Activated B cell treated with CpG ODN at 0.5 μM for 24 hours (primary cell): ENCODE data around the gene SFXN2. TPM values are rescaled to one million over a fixed set of nuclear protein-coding genes. Genes with fewer than 3 reads are reported as not detected.

ENCODE experiments used
- ATAC-seq: fragments of 200-7000 bp; cut with Tn5 transposase; one replicate; pipeline ENCODE4 v1.10.0; 2021; ENCODE audit warnings: low read depth, mild to moderate bottlenecking, moderate library complexity
- CTCF ChIA-PET: fragments of 350-600 bp; sonication (Branson Sonifier 250); formaldehyde crosslinking; loops from one replicate; lab custom pipeline; 2021; ENCODE audit warnings: antibody characterized with exemption; lab: Charles Lee
- POLR2A ChIA-PET: fragments of 350-600 bp; sonication (Branson Sonifier 250); formaldehyde crosslinking; loops from one replicate; lab custom pipeline; 2021; ENCODE audit warnings: antibody characterized with exemption; lab: Charles Lee
- DNase-seq: peaks from one replicate; pipeline ENCODE4 v3.0.0; 2022
- H3K27ac Mint-ChIP-seq: one replicate; pipeline ENCODE4 v1.8.0; 2020; ENCODE audit warnings: mixed read lengths
- H3K27me3 Mint-ChIP-seq: one replicate; pipeline ENCODE4 v1.8.0; 2021; ENCODE audit warnings: mixed read lengths
- H3K36me3 Mint-ChIP-seq: one replicate; pipeline ENCODE4 v1.8.0; 2021; ENCODE audit warnings: low read depth, mixed read lengths
- H3K4me1 Mint-ChIP-seq: one replicate; pipeline ENCODE4 v1.8.0; 2021; ENCODE audit warnings: mixed read lengths
- H3K4me3 Mint-ChIP-seq: one replicate; pipeline ENCODE4 v1.8.0; 2020; ENCODE audit warnings: mild to moderate bottlenecking, mixed read lengths
- H3K9me3 Mint-ChIP-seq: one replicate; pipeline ENCODE4 v1.8.0; 2020; ENCODE audit warnings: mixed read lengths
- CTCF ChIP-seq: fragments of 200-600 bp; IDR thresholded peaks from one replicate; pipeline ENCODE4 v1.8.0; 2022; ENCODE audit warnings: antibody characterized with exemption, mild to moderate bottlenecking
- intact Hi-C: fragments of 100-400 bp; cut with micrococcal nuclease; formaldehyde crosslinking; loops from one replicate; pipeline ENCODE4 v1.15.1; 2024
- total RNA-seq: library from RNA; stranded (reverse); gene quantifications from 2 replicates; pipeline ENCODE4 v1.2.3, GENCODE V29; 2022

The SFXN2 gene
- total RNA-seq, 1 donor from 2014 or later, result 28.9 TPM

GRCh38 chr10:102729029-102730026 is 14.9 kb downstream of the SFXN2 start:
- DNase-seq (peak; percentile 37), ATAC-seq (peak; percentile 78)
- intact Hi-C loops, result loop anchor here (1.0 kb wide), 4 partner anchors 188 to 605 kb away; no protein-coding TSS in a partner anchor
- ChIA-PET CTCF (interaction anchor here (2.3 kb wide), 1 partner anchor 172 kb away, joined by 6 read pairs; no protein-coding TSS in a partner anchor), POLR2A (interaction anchor here (0.6 kb wide), 1 partner anchor 335 kb away, joined by 3 read pairs; no protein-coding TSS in a partner anchor)
- H3K36me3 Mint-ChIP-seq, result peaks cover 66% of the 10 kb centered on the region
- H3K27me3 Mint-ChIP-seq, result no peaks in the 10 kb centered on the region
- no peaks in the 10 kb centered on the region for H3K4me1 Mint-ChIP-seq
- no peak overlapping the region for H3K4me3 Mint-ChIP-seq
- H3K9me3 Mint-ChIP-seq, result no peaks in the 10 kb centered on the region
- no peak for TF ChIP-seq CTCF
- no peak overlapping the region for H3K27ac Mint-ChIP-seq

- ChIA-PET CTCF (interaction anchor here (1.3 to 2.3 kb wide), 3 partner anchors 20 to 186 kb away, joined by 4 to 6 read pairs (median 4); partner anchors contain the start of gene CNNM2), POLR2A (interaction anchor here (0.7 kb wide), 1 partner anchor 87 kb away, joined by 3 read pairs; the partner anchor contains the start of gene TRIM8)
- Mint-ChIP-seq H3K9me3 (no peaks in the 10 kb centered on the region), H3K4me3 (no peak overlapping the region), H3K4me1 (no peaks in the 10 kb centered on the region), H3K27me3 (no peaks in the 10 kb centered on the region), H3K27ac (no peak overlapping the region), H3K36me3 (peaks cover 68% of the 10 kb centered on the region)
- DNase-seq (no peak), ATAC-seq (no peak)
- TF ChIP-seq CTCF, result no peak
- intact Hi-C loops, result no loop called here
These were observed 16.9 kb downstream of the SFXN2 start for GRCh38 chr10:102731222-102731800.

- Mint-ChIP-seq H3K4me1 (no peaks in the 10 kb centered on the region), H3K4me3 (no peak overlapping the region), H3K27ac (no peak overlapping the region), H3K36me3 (peaks cover 61% of the 10 kb centered on the region), H3K27me3 (no peaks in the 10 kb centered on the region), H3K9me3 (no peaks in the 10 kb centered on the region)
- intact Hi-C loops, result no loop called here
- ChIA-PET CTCF (interaction anchor here (1.3 kb wide), 1 partner anchor 21 kb away, joined by 4 read pairs; no protein-coding TSS in a partner anchor), POLR2A (no interaction called here)
- no peak for TF ChIP-seq CTCF
- DNase-seq (no peak), ATAC-seq (no peak)
These were observed 18.2 kb downstream of the SFXN2 start for GRCh38 chr10:102732661-102733060.

GRCh38 chr10:102735065-102735562 is 20.7 kb downstream of the SFXN2 start:
- H3K4me1 Mint-ChIP-seq, result peaks cover 4% of the 10 kb centered on the region
- H3K36me3 Mint-ChIP-seq, result peaks cover 45% of the 10 kb centered on the region
- ATAC-seq (no peak), DNase-seq (no peak)
- H3K4me3 Mint-ChIP-seq, result no peak overlapping the region
- H3K27ac Mint-ChIP-seq, result no peak overlapping the region
- POLR2A ChIA-PET, result no interaction called here
- no peaks in the 10 kb centered on the region for H3K27me3 Mint-ChIP-seq
- no peak for TF ChIP-seq CTCF
- intact Hi-C loops, result no loop called here
- CTCF ChIA-PET, result no interaction called here
- H3K9me3 Mint-ChIP-seq, result no peaks in the 10 kb centered on the region
